GM20000 (cell line): ENCODE data around the gene TMEM167B.

Experiments
- DNase-seq: peaks from one replicate; pipeline ENCODE4 v3.0.0; 2012; ENCODE audit warnings: low spot score
- CTCF ChIP-seq: IDR thresholded peaks from 2 replicates; pipeline ENCODE4 v1.5.1; 2012; ENCODE audit warnings: mild to moderate bottlenecking, control low read depth; ENCODE audit errors: extremely low read depth, missing control alignments

The TMEM167B gene

GRCh38 chr1:109133815-109134214 lies 43.3 kb downstream of the TMEM167B start:
- no peak for TF ChIP-seq CTCF
- DNase-seq = no peak

GRCh38 chr1:109134423-109134822 lies 43.9 kb downstream of the TMEM167B start:
- peak; percentile 36 for DNase-seq
- no peak for TF ChIP-seq CTCF

- TF ChIP-seq CTCF = no peak
- no peak for DNase-seq
Measured at GRCh38 chr1:109135940-109136339, 45.4 kb downstream of the TMEM167B start.

GRCh38 chr1:109136766-109137165 lies 46.2 kb downstream of the TMEM167B start:
- no peak for TF ChIP-seq CTCF
- DNase-seq = no peak

GRCh38 chr1:109137958-109138357 lies 47.4 kb downstream of the TMEM167B start:
- TF ChIP-seq CTCF = no peak
- no peak for DNase-seq

- no peak for TF ChIP-seq CTCF
- DNase-seq = no peak
Measured at GRCh38 chr1:109138358-109138757, 47.8 kb downstream of the TMEM167B start.

GRCh38 chr1:109140392-109140791 lies 49.8 kb downstream of the TMEM167B start:
- TF ChIP-seq CTCF = no peak

More at GRCh38 chr1:109140392-109140791, 49.8 kb downstream of the TMEM167B start:
- no peak for DNase-seq
